CD4-positive, alpha-beta memory T cell (primary cell): ENCODE results near the gene DBT. TPM values are rescaled to one million over a fixed set of nuclear protein-coding genes. Genes with fewer than 3 reads are reported as not detected.
A peak's percentile ranks its signal among the peaks of the same experiment; 100 is the strongest.

Experiments
- CTCF ChIA-PET: fragments of 350-600 bp; sonication (Branson Sonifier 250); formaldehyde crosslinking; loops from one replicate; lab custom pipeline; 2021; ENCODE audit warnings: inconsistent platforms; ENCODE audit not compliant: partially characterized antibody; lab: Charles Lee
- POLR2A ChIA-PET: fragments of 350-600 bp; sonication (Branson Sonifier 250); formaldehyde crosslinking; loops from one replicate; lab custom pipeline; 2021; ENCODE audit not compliant: partially characterized antibody; lab: Charles Lee
- DNase-seq, 5 donors: peaks; one replicate each; pipeline versions ENCODE4 v3.0.0 to v3.0.0-alpha.2; 2020 to 2022; ENCODE audit warnings: mixed read lengths in 1 of 5
- H3K27ac ChIP-seq: one replicate; pipeline ENCODE4 v1.7.0; 2013; ENCODE audit warnings: low read depth, low read length
- H3K27me3 ChIP-seq: 2 replicates; pipeline ENCODE4 v1.7.0; 2013; ENCODE audit warnings: mild to moderate bottlenecking, low read length, moderate library complexity; ENCODE audit not compliant: insufficient read depth
- H3K36me3 ChIP-seq: 2 replicates; pipeline ENCODE4 v1.7.0; 2013; ENCODE audit warnings: mild to moderate bottlenecking, low read length, moderate library complexity; ENCODE audit not compliant: insufficient read depth
- H3K4me1 ChIP-seq: 2 replicates; pipeline ENCODE4 v1.7.0; 2013; ENCODE audit warnings: mild to moderate bottlenecking, low read length, moderate library complexity; ENCODE audit not compliant: insufficient read depth
- H3K4me3 ChIP-seq, 2 donors: one replicate each; pipeline ENCODE4 v1.7.0; 2013; ENCODE audit warnings: low read length in 2 of 2, mild to moderate bottlenecking in 1 of 2
- H3K9me3 ChIP-seq, 2 donors: one replicate each; pipeline ENCODE4 v1.7.0; 2013; ENCODE audit warnings: low read length in 2 of 2, control low read depth in 1 of 2; ENCODE audit not compliant: control insufficient read depth in 1 of 2
- H3K27ac Mint-ChIP-seq, 7 donors: one replicate each; pipeline ENCODE4 v1.8.0; 2020 to 2021; ENCODE audit warnings: mixed read lengths in 7 of 7, mild to moderate bottlenecking in 6 of 7, inconsistent platforms in 3 of 7, moderate library complexity in 3 of 7
- H3K27me3 Mint-ChIP-seq, 2 donors: one replicate each; pipeline ENCODE4 v1.8.0; 2020 to 2021; ENCODE audit warnings: mixed read lengths in 2 of 2
- H3K36me3 Mint-ChIP-seq, 2 donors: one replicate each; pipeline ENCODE4 v1.8.0; 2020 to 2021; ENCODE audit warnings: mixed read lengths in 2 of 2, inconsistent platforms in 1 of 2, mild to moderate bottlenecking in 1 of 2
- H3K4me1 Mint-ChIP-seq, 4 donors: one replicate each; pipeline ENCODE4 v1.8.0; 2020 to 2021; ENCODE audit warnings: mixed read lengths in 4 of 4, mild to moderate bottlenecking in 1 of 4
- H3K4me3 Mint-ChIP-seq, 8 donors: one replicate each; pipeline ENCODE4 v1.8.0; 2020 to 2021; ENCODE audit warnings: mixed read lengths in 8 of 8, mild to moderate bottlenecking in 7 of 8, moderate library complexity in 6 of 8, inconsistent platforms in 3 of 8
- H3K9me3 Mint-ChIP-seq, 8 donors: one replicate each; pipeline ENCODE4 v1.8.0; 2020 to 2021; ENCODE audit warnings: mixed read lengths in 8 of 8, mild to moderate bottlenecking in 5 of 8, inconsistent platforms in 3 of 8, moderate library complexity in 1 of 8
- intact Hi-C: fragments of 100-400 bp; cut with micrococcal nuclease; formaldehyde crosslinking; loops from one replicate; pipeline ENCODE4 v1.15.1; 2023
- polyA plus RNA-seq, 2 donors: library from polyadenylated mRNA; unstranded; fragments of 300-500 nt; fragmentation: Illumina TruSeq; gene quantifications; one replicate each; pipeline ENCODE4 v1.2.3, GENCODE V29; 2021
- total RNA-seq, 2 experiments: library from RNA; stranded (reverse); gene quantifications; one replicate each; pipeline ENCODE4 v1.2.3, GENCODE V29; 2021

DBT gene
- total and polyA plus RNA-seq, 4 experiments from 2014 or later: 2.1 to 16.8 (median 11.3) TPM

GRCh38 chr1:100284591-100284990 is 35.0 kb upstream of the DBT start:
- intact Hi-C loops: no loop called here
- H3K27me3 Mint-ChIP-seq: no peaks in the 10 kb centered on the region
- H3K27ac Mint-ChIP-seq: peak overlapping the region in 2 of 7 donors; percentile 29 to 42
- H3K9me3 Mint-ChIP-seq: no peaks in the 10 kb centered on the region
- H3K27me3 ChIP-seq: no peaks in the 10 kb centered on the region
- ChIA-PET CTCF (interaction anchor here (1.0 kb wide), 1 partner anchor 584 kb away, joined by 3 read pairs; no protein-coding TSS in a partner anchor), POLR2A (no interaction called here)
- H3K4me3 ChIP-seq: no peak overlapping the region
- H3K27ac ChIP-seq: no peak overlapping the region
- no peaks in the 10 kb centered on the region for H3K9me3 ChIP-seq
- peaks cover 28% of the 10 kb centered on the region for H3K36me3 ChIP-seq
- peaks cover 38 to 59% of the 10 kb centered on the region in 2 donors for H3K36me3 Mint-ChIP-seq
- H3K4me1 ChIP-seq: no peaks in the 10 kb centered on the region
- no peak overlapping the region for H3K4me3 Mint-ChIP-seq
- peaks cover 5 to 12% (median 10%) of the 10 kb centered on the region in 4 donors for H3K4me1 Mint-ChIP-seq
- DNase-seq: no peak

- ChIA-PET POLR2A (no interaction called here), CTCF (no interaction called here)
- Histone ChIP-seq H3K27ac (no peak overlapping the region), H3K9me3 (no peaks in the 10 kb centered on the region), H3K4me1 (peaks cover 3% of the 10 kb centered on the region), H3K27me3 (no peaks in the 10 kb centered on the region), H3K36me3 (peaks cover 37% of the 10 kb centered on the region), H3K4me3 (no peak overlapping the region)
- H3K4me1 Mint-ChIP-seq: peaks cover 22 to 35% (median 25%) of the 10 kb centered on the region in 4 donors
- peaks cover 46 to 73% of the 10 kb centered on the region in 2 donors for H3K36me3 Mint-ChIP-seq
- peak overlapping the region; percentile 13 to 75 (median 28) for H3K27ac Mint-ChIP-seq
- H3K27me3 Mint-ChIP-seq: no peaks in the 10 kb centered on the region
- DNase-seq: no peak
- no peaks in the 10 kb centered on the region for H3K9me3 Mint-ChIP-seq
- intact Hi-C loops: loop anchor here (5.0 kb wide), 1 partner anchor 587 kb away; no protein-coding TSS in a partner anchor
- H3K4me3 Mint-ChIP-seq: no peak overlapping the region
Observed at GRCh38 chr1:100279954-100280682, 30.5 kb upstream of the DBT start.

GRCh38 chr1:100279358-100279923 is 29.8 kb upstream of the DBT start:
- H3K36me3 ChIP-seq: peaks cover 34% of the 10 kb centered on the region
- H3K4me3 ChIP-seq: no peak overlapping the region
- H3K36me3 Mint-ChIP-seq: peaks cover 47 to 73% of the 10 kb centered on the region in 2 donors
- no peak for DNase-seq
- H3K9me3 Mint-ChIP-seq: no peaks in the 10 kb centered on the region
- H3K27me3 ChIP-seq: no peaks in the 10 kb centered on the region
- no peaks in the 10 kb centered on the region for H3K9me3 ChIP-seq
- H3K27me3 Mint-ChIP-seq: no peaks in the 10 kb centered on the region
- peak overlapping the region in 5 of 7 donors; percentile 20 to 75 (median 61) for H3K27ac Mint-ChIP-seq
- H3K27ac ChIP-seq: no peak overlapping the region
- peaks cover 3% of the 10 kb centered on the region for H3K4me1 ChIP-seq
- ChIA-PET POLR2A (interaction anchor here (0.6 kb wide), 2 partner anchors 165 to 240 kb away, joined by 3 read pairs; no protein-coding TSS in a partner anchor), CTCF (interaction anchor here (2.7 kb wide), 1 partner anchor 180 kb away, joined by 20 read pairs; no protein-coding TSS in a partner anchor)
- H3K4me3 Mint-ChIP-seq: no peak overlapping the region
- peaks cover 22 to 35% (median 26%) of the 10 kb centered on the region in 4 donors for H3K4me1 Mint-ChIP-seq
- intact Hi-C loops: loop anchor here (5.0 kb wide), 1 partner anchor 588 kb away; no protein-coding TSS in a partner anchor

GRCh38 chr1:100277866-100278265 is 28.2 kb upstream of the DBT start:
- Mint-ChIP-seq H3K9me3 (no peaks in the 10 kb centered on the region), H3K4me3 (no peak overlapping the region), H3K36me3 (peaks cover 48 to 84% of the 10 kb centered on the region in 2 donors), H3K4me1 (peaks cover 27 to 45% (median 34%) of the 10 kb centered on the region in 4 donors), H3K27ac (peak overlapping the region in 3 of 7 donors; percentile 55 to 81 (median 64)), H3K27me3 (no peaks in the 10 kb centered on the region)
- DNase-seq: peak; percentile 26 to 52 (median 40)
- intact Hi-C loops: loop anchor here (1.0 to 5.0 kb wide), 2 partner anchors 181 to 589 kb away; no protein-coding TSS in a partner anchor
- H3K27ac ChIP-seq: no peak overlapping the region
- POLR2A ChIA-PET: no interaction called here
- no peak overlapping the region for H3K4me3 ChIP-seq
- H3K9me3 ChIP-seq: no peaks in the 10 kb centered on the region
- CTCF ChIA-PET: interaction anchor here (0.7 to 2.7 kb wide), 7 partner anchors 9 to 182 kb away, joined by 3 to 20 read pairs (median 3); no protein-coding TSS in a partner anchor
- peaks cover 45% of the 10 kb centered on the region for H3K36me3 ChIP-seq
- no peaks in the 10 kb centered on the region for H3K27me3 ChIP-seq
- H3K4me1 ChIP-seq: peaks cover 9% of the 10 kb centered on the region

- H3K27ac Mint-ChIP-seq: peak overlapping the region in 3 of 7 donors; percentile 1 to 98 (median 13)
- H3K27me3 Mint-ChIP-seq: no peaks in the 10 kb centered on the region
- H3K36me3 ChIP-seq: peaks cover 30% of the 10 kb centered on the region
- intact Hi-C loops: loop anchor here (5.0 kb wide), 2 partner anchors 231 to 461 kb away; a partner anchor contains a TSS
- H3K36me3 Mint-ChIP-seq: peaks cover 37 to 58% of the 10 kb centered on the region in 2 donors
- H3K9me3 ChIP-seq: no peaks in the 10 kb centered on the region
- no peaks in the 10 kb centered on the region for H3K27me3 ChIP-seq
- no peak for DNase-seq
- POLR2A ChIA-PET: interaction anchor here (0.8 to 4.7 kb wide), 3 partner anchors 15 to 85 kb away, joined by 3 to 63 read pairs (median 47); partner anchors contain the start of genes CDC14A and DBT
- H3K4me1 ChIP-seq: peaks cover 59% of the 10 kb centered on the region
- no peak overlapping the region for H3K27ac ChIP-seq
- peak overlapping the region in 7 of 8 donors; percentile 22 to 100 (median 99) for H3K4me3 Mint-ChIP-seq
- peaks cover 26 to 71% (median 45%) of the 10 kb centered on the region in 4 donors for H3K4me1 Mint-ChIP-seq
- CTCF ChIA-PET: interaction anchor here (0.9 to 2.7 kb wide), 3 partner anchors 9 to 192 kb away, joined by 3 to 7 read pairs (median 4); no protein-coding TSS in a partner anchor
- peaks cover 0 to 2% (median 0%) of the 10 kb centered on the region in 8 donors for H3K9me3 Mint-ChIP-seq
- H3K4me3 ChIP-seq: no peak overlapping the region
Observed at GRCh38 chr1:100268202-100268601, 18.6 kb upstream of the DBT start.

- H3K36me3 ChIP-seq: peaks cover 27% of the 10 kb centered on the region
- H3K27me3 ChIP-seq: no peaks in the 10 kb centered on the region
- Mint-ChIP-seq H3K9me3 (peaks cover 0 to 2% (median 0%) of the 10 kb centered on the region in 8 donors), H3K27ac (peak overlapping the region in 5 of 7 donors; percentile 36 to 99 (median 98)), H3K36me3 (peaks cover 38 to 52% of the 10 kb centered on the region in 2 donors), H3K4me3 (peak overlapping the region; percentile 99 to 100 (median 100)), H3K4me1 (peaks cover 26 to 68% (median 45%) of the 10 kb centered on the region in 4 donors), H3K27me3 (no peaks in the 10 kb centered on the region)
- H3K27ac ChIP-seq: no peak overlapping the region
- H3K4me3 ChIP-seq: peak overlapping the region; percentile 77
- ChIA-PET POLR2A (interaction anchor here (0.6 to 4.7 kb wide), 7 partner anchors 8 to 527 kb away, joined by 3 to 63 read pairs (median 8); partner anchors contain the start of genes CDC14A and DBT), CTCF (interaction anchor here (1.2 to 3.1 kb wide), 6 partner anchors 17 to 297 kb away, joined by 4 to 17 read pairs (median 6); partner anchors contain the start of genes CDC14A, DBT and SLC35A3)
- H3K9me3 ChIP-seq: no peaks in the 10 kb centered on the region
- DNase-seq: no peak
- H3K4me1 ChIP-seq: peaks cover 55% of the 10 kb centered on the region
- intact Hi-C loops: loop anchor here (5.0 kb wide), 2 partner anchors 230 to 460 kb away; a partner anchor contains a TSS
Observed at GRCh38 chr1:100267284-100267683, 17.6 kb upstream of the DBT start.
